HEK293 (cell line): Measurements from ENCODE around the gene KRT4.

Experiments used
- CTCF ChIA-PET: fragments of 350-600 bp; formaldehyde crosslinking; extraction: SDS; loops from one replicate; lab custom pipeline; 2021; ENCODE audit warnings: antibody characterized with exemption; lab: Yijun Ruan, JAX
- POLR2A ChIA-PET: fragments of 300-600 bp; formaldehyde crosslinking; extraction: SDS; loops from one replicate; lab custom pipeline; 2020; ENCODE audit warnings: antibody characterized with exemption, inconsistent platforms; lab: Yijun Ruan, JAX
- H3K27ac ChIP-seq: fragments of 200-500 bp; sonication (Bioruptor generic); 2 replicates; pipeline ENCODE4 v1.5.1; 2014; ENCODE audit warnings: low read depth, low read length, control low read depth, inconsistent platforms; ENCODE audit errors: extremely low read depth
- H3K36me3 ChIP-seq, 2 experiments: fragments of 200-500 bp in 1 of 2; sonication (Bioruptor generic) in 1 of 2; 1 replicate in 1 of 2; 2 replicates in 1 of 2; pipeline ENCODE4 v1.5.1; 2014 to 2017; ENCODE audit warnings: inconsistent platforms in 2 of 2, low read length in 2 of 2; ENCODE audit not compliant: control insufficient read depth in 2 of 2, insufficient read depth in 1 of 2
- H3K4me1 ChIP-seq: fragments of 200-500 bp; sonication (Bioruptor generic); 2 replicates; pipeline ENCODE4 v1.5.1; 2014; ENCODE audit warnings: mild to moderate bottlenecking, low read length, inconsistent platforms; ENCODE audit not compliant: control insufficient read depth, insufficient read depth
- H3K4me3 ChIP-seq: 2 replicates; pipeline ENCODE4 v1.5.1; 2011; ENCODE audit warnings: low read depth, mild to moderate bottlenecking, control low read depth, low read length, moderate library complexity
- H3K9me3 ChIP-seq: fragments of 200-500 bp; sonication (Bioruptor generic); 2 replicates; pipeline ENCODE4 v1.5.1; 2014; ENCODE audit warnings: low read depth, low read length, inconsistent platforms; ENCODE audit not compliant: control insufficient read depth, insufficient read depth
- KLF10 ChIP-seq: fragments of 450-650 bp; IDR thresholded peaks from 2 replicates; pipeline ENCODE4 v1.5.1; 2018; ENCODE audit warnings: missing biosample characterization, mild to moderate bottlenecking, missing genetic modification characterization
- KLF9 ChIP-seq: fragments of 450-650 bp; formaldehyde crosslinking; IDR thresholded peaks from 2 replicates; pipeline ENCODE4 v1.5.1; 2016; ENCODE audit warnings: missing biosample characterization, missing genetic modification characterization, low read depth
- OSR2 ChIP-seq: fragments of 450-650 bp; formaldehyde crosslinking; IDR thresholded peaks from 2 replicates; pipeline ENCODE4 v1.5.1; 2016; ENCODE audit warnings: missing biosample characterization, missing genetic modification characterization
- PRDM2 ChIP-seq: fragments of 450-650 bp; formaldehyde crosslinking; IDR thresholded peaks from 2 replicates; pipeline ENCODE4 v1.5.1; 2016; ENCODE audit warnings: missing biosample characterization, missing genetic modification characterization, borderline replicate concordance
- ZBTB11 ChIP-seq: fragments of 450-650 bp; formaldehyde crosslinking; conservative IDR thresholded peaks from 2 replicates; pipeline ENCODE4 v1.5.1; 2016; ENCODE audit warnings: low read depth, missing biosample characterization, missing genetic modification characterization
- ZBTB20 ChIP-seq: fragments of 450-650 bp; formaldehyde crosslinking; IDR thresholded peaks from 2 replicates; pipeline ENCODE4 v1.5.1; 2016; ENCODE audit warnings: missing biosample characterization, missing genetic modification characterization
- ZBTB21 ChIP-seq: fragments of 450-650 bp; formaldehyde crosslinking; IDR thresholded peaks from 2 replicates; pipeline ENCODE4 v1.5.1; 2017; ENCODE audit warnings: missing biosample characterization, missing genetic modification characterization
- ZBTB48 ChIP-seq: fragments of 450-650 bp; formaldehyde crosslinking; IDR thresholded peaks from 2 replicates; pipeline ENCODE4 v1.5.1; 2016; ENCODE audit warnings: missing biosample characterization, missing genetic modification characterization
- ZBTB6 ChIP-seq: fragments of 450-650 bp; formaldehyde crosslinking; IDR thresholded peaks from 2 replicates; pipeline ENCODE4 v1.5.1; 2017; ENCODE audit warnings: missing biosample characterization, missing genetic modification characterization
- ZFP3 ChIP-seq: fragments of 450-650 bp; formaldehyde crosslinking; IDR thresholded peaks from 2 replicates; pipeline ENCODE4 v1.5.1; 2016; ENCODE audit warnings: low read depth, missing biosample characterization, missing genetic modification characterization
- ZNF2 ChIP-seq: fragments of 450-650 bp; formaldehyde crosslinking; IDR thresholded peaks from 2 replicates; pipeline ENCODE4 v1.5.1; 2016; ENCODE audit warnings: missing biosample characterization, missing genetic modification characterization
- ZNF223 ChIP-seq: fragments of 450-650 bp; formaldehyde crosslinking; IDR thresholded peaks from 2 replicates; pipeline ENCODE4 v1.5.1; 2016; ENCODE audit warnings: missing biosample characterization, missing genetic modification characterization
- ZNF23 ChIP-seq: fragments of 450-650 bp; formaldehyde crosslinking; IDR thresholded peaks from 2 replicates; pipeline ENCODE4 v1.5.1; 2016; ENCODE audit warnings: missing biosample characterization, missing genetic modification characterization, borderline replicate concordance
- ZNF280C ChIP-seq: fragments of 450-650 bp; formaldehyde crosslinking; IDR thresholded peaks from 2 replicates; pipeline ENCODE4 v1.5.1; 2016; ENCODE audit warnings: missing biosample characterization, missing genetic modification characterization
- ZNF311 ChIP-seq: fragments of 450-650 bp; formaldehyde crosslinking; IDR thresholded peaks from 2 replicates; pipeline ENCODE4 v1.5.1; 2017; ENCODE audit warnings: missing biosample characterization, missing genetic modification characterization, borderline replicate concordance
- ZNF350 ChIP-seq: fragments of 450-650 bp; formaldehyde crosslinking; IDR thresholded peaks from 2 replicates; pipeline ENCODE4 v1.5.0; 2017; ENCODE audit warnings: missing biosample characterization, mild to moderate bottlenecking, missing genetic modification characterization
- ZNF391 ChIP-seq: fragments of 450-650 bp; formaldehyde crosslinking; IDR thresholded peaks from 2 replicates; pipeline ENCODE4 v1.5.1; 2016; ENCODE audit warnings: low read depth, missing biosample characterization, missing genetic modification characterization, borderline replicate concordance
- ZNF530 ChIP-seq: fragments of 450-650 bp; formaldehyde crosslinking; IDR thresholded peaks from 2 replicates; pipeline ENCODE4 v1.5.1; 2016; ENCODE audit warnings: low read depth, missing biosample characterization, missing genetic modification characterization
- ZNF561 ChIP-seq: fragments of 450-650 bp; IDR thresholded peaks from 2 replicates; pipeline ENCODE4 v1.5.1; 2018; ENCODE audit warnings: missing biosample characterization, missing genetic modification characterization, borderline replicate concordance
- ZNF791 ChIP-seq: fragments of 450-650 bp; formaldehyde crosslinking; IDR thresholded peaks from 2 replicates; pipeline ENCODE4 v1.5.1; 2016; ENCODE audit warnings: missing biosample characterization, missing genetic modification characterization
- ZSCAN16 ChIP-seq: fragments of 450-650 bp; formaldehyde crosslinking; IDR thresholded peaks from 2 replicates; pipeline ENCODE4 v1.5.1; 2016; ENCODE audit warnings: missing biosample characterization, missing genetic modification characterization

The KRT4 gene

GRCh38 chr12:52823761-52824450 is 10.0 kb upstream of the KRT4 start:
- no peaks in the 10 kb centered on the region for H3K4me1 ChIP-seq
- no peaks in the 10 kb centered on the region for H3K36me3 ChIP-seq
- H3K4me3 ChIP-seq = no peak overlapping the region
- TF ChIP-seq ZNF561 (tag by site-specific recombination) (no peak), ZNF280C (tag by site-specific recombination) (no peak), ZNF530 (tag by site-specific recombination) (no peak), ZNF350 (no peak), ZBTB20 (tag by site-specific recombination) (no peak), OSR2 (tag by site-specific recombination) (no peak), ZNF391 (tag by site-specific recombination) (no peak), ZBTB48 (tag by site-specific recombination) (no peak), KLF9 (tag by site-specific recombination) (no peak), PRDM2 (no peak), ZNF23 (no peak), ZFP3 (no peak), ZSCAN16 (tag by site-specific recombination) (no peak)
- H3K9me3 ChIP-seq = no peaks in the 10 kb centered on the region
- POLR2A ChIA-PET = no interaction called here
- CTCF ChIA-PET = no interaction called here
- H3K27ac ChIP-seq = no peak overlapping the region

GRCh38 chr12:52822771-52823510 is 9.0 kb upstream of the KRT4 start:
- no peaks in the 10 kb centered on the region for H3K9me3 ChIP-seq
- H3K4me1 ChIP-seq = no peaks in the 10 kb centered on the region
- H3K4me3 ChIP-seq = no peak overlapping the region
- POLR2A ChIA-PET = no interaction called here
- no peak overlapping the region for H3K27ac ChIP-seq
- H3K36me3 ChIP-seq = no peaks in the 10 kb centered on the region
- CTCF ChIA-PET = interaction anchor here (0.6 kb wide), 1 partner anchor 315 kb away, joined by 3 read pairs; no protein-coding TSS in a partner anchor
- TF ChIP-seq ZNF791 (tag by site-specific recombination) (no peak), ZBTB6 (tag by site-specific recombination) (no peak), ZNF223 (tag by site-specific recombination) (no peak), ZNF2 (tag by site-specific recombination) (no peak), ZBTB21 (tag by site-specific recombination) (no peak), KLF10 (tag by site-specific recombination) (no peak), ZNF311 (no peak), ZBTB11 (tag by site-specific recombination) (no peak)
